A673 (cell line): Measurements from ENCODE around the gene PHF19. TPM values are rescaled to one million over a fixed set of nuclear protein-coding genes. Genes with fewer than 3 reads are reported as not detected.

Experiments used
- BruUV-seq: library from RNA; stranded (reverse); fragments of 400-500 nt; replicated peaks from 2 replicates; lab custom pipeline; 2021; lab: Mats Ljungman, UMichigan
- CTCF ChIA-PET: fragments of 300-600 bp; sonication (Branson Sonifier 250); formaldehyde crosslinking; loops from one replicate; lab custom pipeline; 2022; ENCODE audit warnings: antibody characterized with exemption; lab: Charles Lee
- POLR2A ChIA-PET: fragments of 300-600 bp; sonication (Branson Sonifier 250); formaldehyde crosslinking; loops from one replicate; lab custom pipeline; 2022; ENCODE audit warnings: antibody characterized with exemption; ENCODE audit not compliant: low non-redundant PET; lab: Charles Lee
- DNase-seq: peaks from one replicate; pipeline ENCODE4 v3.0.0-alpha.2; 2015; ENCODE audit warnings: low spot score
- H3K27ac ChIP-seq: fragments of 200-600 bp; sonication (generic); 2 replicates; pipeline ENCODE4 v1.5.1; 2016; ENCODE audit warnings: mixed run types, low read depth, mild to moderate bottlenecking, mixed read lengths, antibody characterized with exemption, low read length; ENCODE audit not compliant: poor library complexity, severe bottlenecking
- H3K27me3 ChIP-seq: fragments of 200-600 bp; sonication (generic); replicated peaks from 2 replicates; pipeline ENCODE4 v1.6.1; 2017; ENCODE audit warnings: mixed run types, low read depth, mild to moderate bottlenecking, mixed read lengths, antibody characterized with exemption, low read length; ENCODE audit not compliant: insufficient read depth, poor library complexity
- H3K36me3 ChIP-seq: fragments of 200-600 bp; sonication (generic); 2 replicates; pipeline ENCODE4 v1.6.1; 2016; ENCODE audit warnings: mixed run types, mild to moderate bottlenecking, mixed read lengths, antibody characterized with exemption, low read length; ENCODE audit not compliant: insufficient read depth, poor library complexity, severe bottlenecking
- H3K4me1 ChIP-seq: fragments of 200-600 bp; sonication (generic); 2 replicates; pipeline ENCODE4 v1.6.1; 2017; ENCODE audit warnings: mixed run types, mild to moderate bottlenecking, mixed read lengths, antibody characterized with exemption, low read length; ENCODE audit not compliant: insufficient read depth, poor library complexity, severe bottlenecking
- H3K4me3 ChIP-seq: fragments of 200-600 bp; sonication (generic); 2 replicates; pipeline ENCODE4 v1.5.1; 2016; ENCODE audit warnings: low read depth, mixed run types, mild to moderate bottlenecking, mixed read lengths, low read length; ENCODE audit not compliant: poor library complexity, severe bottlenecking
- H3K9me3 ChIP-seq: fragments of 200-600 bp; sonication (generic); 2 replicates; pipeline ENCODE4 v1.6.1; 2016; ENCODE audit warnings: mixed run types, low read depth, mild to moderate bottlenecking, mixed read lengths, antibody characterized with exemption, low read length; ENCODE audit not compliant: poor library complexity, severe bottlenecking
- EZH2 ChIP-seq: fragments of 200-600 bp; sonication (generic); IDR thresholded peaks from 2 replicates; pipeline ENCODE4 v1.6.1; 2017; ENCODE audit warnings: borderline replicate concordance, low read depth, mild to moderate bottlenecking, mixed read lengths, antibody characterized with exemption, low read length; ENCODE audit not compliant: poor library complexity, severe bottlenecking
- intact Hi-C: fragments of 100-400 bp; cut with micrococcal nuclease; formaldehyde crosslinking; loops from one replicate; pipeline ENCODE4 v1.10.0; 2022; ENCODE audit not compliant: unreplicated experiment
- total RNA-seq: library from RNA; stranded (reverse); gene quantifications from 2 replicates; pipeline ENCODE4 v1.2.3, GENCODE V29; 2021
- TF ChIP-seq, protein P1 (sequence below): fragments of 300-800, 200-600 bp; sonication (generic); conservative IDR thresholded peaks from 2 replicates; pipeline ENCODE4 v1.5.1; 2017; ENCODE audit warnings: low read depth, mild to moderate bottlenecking, antibody characterized with exemption, low read length, moderate library complexity, mixed read lengths

The PHF19 gene
- total RNA-seq, 1 experiment from 2014 or later: 75.7 TPM

GRCh38 chr9:120868676-120869359, 8.2 kb downstream of the PHF19 start:
- Histone ChIP-seq H3K9me3 (no peaks in the 10 kb centered on the region), H3K4me1 (peaks cover 12% of the 10 kb centered on the region), H3K27ac (peak overlapping the region; percentile 77), H3K36me3 (peaks cover 25% of the 10 kb centered on the region), H3K4me3 (peak overlapping the region; percentile 55), H3K27me3 (no peaks in the 10 kb centered on the region)
- BruUV-seq: no TSS peak
- TF ChIP-seq EZH2: no peak
- TF ChIP-seq, protein P1, sequence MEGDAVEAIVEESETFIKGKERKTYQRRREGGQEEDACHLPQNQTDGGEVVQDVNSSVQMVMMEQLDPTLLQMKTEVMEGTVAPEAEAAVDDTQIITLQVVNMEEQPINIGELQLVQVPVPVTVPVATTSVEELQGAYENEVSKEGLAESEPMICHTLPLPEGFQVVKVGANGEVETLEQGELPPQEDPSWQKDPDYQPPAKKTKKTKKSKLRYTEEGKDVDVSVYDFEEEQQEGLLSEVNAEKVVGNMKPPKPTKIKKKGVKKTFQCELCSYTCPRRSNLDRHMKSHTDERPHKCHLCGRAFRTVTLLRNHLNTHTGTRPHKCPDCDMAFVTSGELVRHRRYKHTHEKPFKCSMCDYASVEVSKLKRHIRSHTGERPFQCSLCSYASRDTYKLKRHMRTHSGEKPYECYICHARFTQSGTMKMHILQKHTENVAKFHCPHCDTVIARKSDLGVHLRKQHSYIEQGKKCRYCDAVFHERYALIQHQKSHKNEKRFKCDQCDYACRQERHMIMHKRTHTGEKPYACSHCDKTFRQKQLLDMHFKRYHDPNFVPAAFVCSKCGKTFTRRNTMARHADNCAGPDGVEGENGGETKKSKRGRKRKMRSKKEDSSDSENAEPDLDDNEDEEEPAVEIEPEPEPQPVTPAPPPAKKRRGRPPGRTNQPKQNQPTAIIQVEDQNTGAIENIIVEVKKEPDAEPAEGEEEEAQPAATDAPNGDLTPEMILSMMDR: peak; percentile 72
- intact Hi-C loops: loop anchor here (2.0 kb wide), 1 partner anchor 76 kb away; the partner anchor contains the start of gene FBXW2
- ChIA-PET POLR2A (no interaction called here), CTCF (interaction anchor here (0.6 kb wide), 1 partner anchor 49 kb away, joined by 3 read pairs; no protein-coding TSS in a partner anchor)
- DNase-seq: peak; percentile 96

DNA sequence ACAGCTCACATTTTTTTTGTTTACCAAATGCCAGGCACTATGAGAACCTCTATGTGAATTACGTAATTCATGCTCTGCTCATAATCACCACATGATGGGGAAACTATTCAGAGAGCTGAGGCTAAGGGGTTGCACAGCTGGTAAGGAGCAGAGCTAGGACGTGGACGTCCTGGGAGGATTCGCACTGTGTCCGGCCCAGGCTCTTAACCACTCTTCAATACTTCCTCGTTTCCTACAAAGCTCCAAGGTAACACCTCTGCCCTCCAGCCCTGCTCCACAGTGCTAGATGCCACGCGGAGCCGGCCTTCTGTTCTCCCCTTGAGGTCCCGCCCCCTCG, 8.7 kb downstream of the PHF19 start:
- BruUV-seq: no TSS peak
- peak overlapping the region; percentile 55 for H3K4me3 ChIP-seq
- peaks cover 12% of the 10 kb centered on the region for H3K4me1 ChIP-seq
- peaks cover 21% of the 10 kb centered on the region for H3K36me3 ChIP-seq
- peak overlapping the region; percentile 49 for H3K27ac ChIP-seq
- DNase-seq: no peak
- TF ChIP-seq, protein P1: no peak
- TF ChIP-seq EZH2: no peak
- H3K27me3 ChIP-seq: no peaks in the 10 kb centered on the region
- H3K9me3 ChIP-seq: no peaks in the 10 kb centered on the region
- POLR2A ChIA-PET: no interaction called here
- intact Hi-C loops: loop anchor here (2.0 kb wide), 1 partner anchor 76 kb away; the partner anchor contains the start of gene FBXW2
- CTCF ChIA-PET: interaction anchor here (0.6 kb wide), 1 partner anchor 49 kb away, joined by 3 read pairs; no protein-coding TSS in a partner anchor

DNA sequence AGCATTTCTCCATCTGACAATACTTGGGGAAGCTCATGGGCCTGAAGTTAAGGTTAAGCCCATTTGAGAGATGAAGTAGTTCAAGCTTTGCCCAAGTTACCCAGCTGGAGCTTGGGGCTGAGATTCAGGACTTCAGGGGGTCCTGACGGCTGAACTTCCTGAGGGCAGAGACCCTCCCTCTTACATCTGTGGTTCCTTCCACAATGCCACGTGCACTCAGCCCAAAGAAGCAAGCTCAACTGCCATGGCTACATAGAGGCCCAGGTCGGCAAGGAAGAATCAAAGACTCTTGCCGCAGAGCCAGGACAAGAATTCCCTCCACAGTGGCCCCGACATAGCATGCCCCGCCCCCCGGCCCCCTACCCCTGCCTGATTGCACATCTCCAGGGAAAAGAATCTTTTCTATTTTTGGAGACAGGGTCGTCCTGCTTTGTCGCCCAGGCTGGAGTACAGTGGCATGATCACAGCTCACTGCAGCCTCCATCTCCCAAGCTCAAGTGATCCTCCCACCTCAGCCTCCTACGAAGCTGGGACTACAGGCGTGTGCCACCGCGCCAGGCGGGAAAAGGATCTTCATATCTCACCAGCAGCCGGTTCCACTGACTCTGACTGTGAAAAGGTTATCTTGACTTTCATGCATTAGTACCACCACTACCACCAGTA, 9.2 kb downstream of the PHF19 start:
- Histone ChIP-seq H3K27me3 (no peaks in the 10 kb centered on the region), H3K27ac (peak overlapping the region; percentile 49), H3K9me3 (no peaks in the 10 kb centered on the region), H3K4me3 (peak overlapping the region; percentile 55), H3K36me3 (peaks cover 16% of the 10 kb centered on the region), H3K4me1 (peaks cover 12% of the 10 kb centered on the region)
- DNase-seq: no peak
- BruUV-seq: no TSS peak
- intact Hi-C loops: loop anchor here (2.0 kb wide), 1 partner anchor 75 kb away; the partner anchor contains the start of gene FBXW2
- POLR2A ChIA-PET: no interaction called here
- CTCF ChIA-PET: interaction anchor here (0.6 kb wide), 1 partner anchor 48 kb away, joined by 3 read pairs; no protein-coding TSS in a partner anchor
- no peak for TF ChIP-seq EZH2
- TF ChIP-seq, protein P1: no peak
